HEK293T (cell line): Measurements from ENCODE around the gene XRN2.
"Not testable (repeated sequence)": the region's sequence is repeated elsewhere in the genome, so short reads cannot be mapped to it uniquely, and the experiment has no call there.

Source experiments
- CTCF ChIA-PET: fragments of 350-600 bp; formaldehyde crosslinking; extraction: SDS; loops from one replicate; lab custom pipeline; 2021; ENCODE audit warnings: antibody characterized with exemption, inconsistent platforms; lab: Yijun Ruan, JAX
- POLR2A ChIA-PET: fragments of 350-600 bp; formaldehyde crosslinking; extraction: SDS; loops from one replicate; lab custom pipeline; 2020; ENCODE audit warnings: antibody characterized with exemption, inconsistent platforms; lab: Yijun Ruan, JAX
- DNase-seq: peaks from one replicate; pipeline ENCODE4 v3.0.0; 2012; ENCODE audit warnings: mixed read lengths; ENCODE audit errors: extremely low spot score
- ARNT ChIP-seq: fragments of 450-650 bp; IDR thresholded peaks from 2 replicates; pipeline ENCODE4 v1.6.1; 2017; ENCODE audit warnings: mild to moderate bottlenecking
- BHLHE40 ChIP-seq: fragments of 450-650 bp; IDR thresholded peaks from 2 replicates; pipeline ENCODE4 v1.6.1; 2016; ENCODE audit warnings: mild to moderate bottlenecking, moderate library complexity, borderline replicate concordance
- CTBP1 ChIP-seq: fragments of 450-650 bp; IDR thresholded peaks from 2 replicates; pipeline ENCODE4 v1.6.1; 2016; ENCODE audit warnings: borderline replicate concordance
- ELF4 ChIP-seq: fragments of 450-650 bp; IDR thresholded peaks from 2 replicates; pipeline ENCODE4 v1.6.1; 2017; ENCODE audit warnings: antibody characterized with exemption
- FOXA1 ChIP-seq: fragments of 450-650 bp; IDR thresholded peaks from 2 replicates; pipeline ENCODE4 v1.6.1; 2016; ENCODE audit warnings: mild to moderate bottlenecking
- FOXK2 ChIP-seq: fragments of 450-650 bp; IDR thresholded peaks from 2 replicates; pipeline ENCODE4 v1.6.1; 2016; ENCODE audit warnings: mild to moderate bottlenecking
- FOXM1 ChIP-seq: fragments of 450-650 bp; IDR thresholded peaks from 2 replicates; pipeline ENCODE4 v1.6.1; 2017; ENCODE audit warnings: mild to moderate bottlenecking, borderline replicate concordance
- HDGF ChIP-seq: fragments of 450-650 bp; IDR thresholded peaks from 2 replicates; pipeline ENCODE4 v1.6.1; 2017; ENCODE audit warnings: antibody characterized with exemption, borderline replicate concordance
- L3MBTL2 ChIP-seq: fragments of 450-650 bp; conservative IDR thresholded peaks from 2 replicates; pipeline ENCODE4 v1.6.1; 2016; ENCODE audit warnings: mild to moderate bottlenecking
- LEF1 ChIP-seq: fragments of 450-650 bp; IDR thresholded peaks from 2 replicates; pipeline ENCODE4 v1.6.1; 2017; ENCODE audit warnings: mild to moderate bottlenecking, borderline replicate concordance
- NFRKB ChIP-seq: fragments of 450-650 bp; IDR thresholded peaks from 2 replicates; pipeline ENCODE4 v1.6.1; 2016; ENCODE audit warnings: mild to moderate bottlenecking, moderate library complexity
- PKNOX1 ChIP-seq: fragments of 450-650 bp; IDR thresholded peaks from 2 replicates; pipeline ENCODE4 v1.6.1; 2016
- SP1 ChIP-seq: fragments of 450-650 bp; IDR thresholded peaks from 2 replicates; pipeline ENCODE4 v1.6.1; 2017
- SUZ12 ChIP-seq: fragments of 450-650 bp; IDR thresholded peaks from 2 replicates; pipeline ENCODE4 v1.6.1; 2016; ENCODE audit warnings: mild to moderate bottlenecking
- TARDBP ChIP-seq: fragments of 450-650 bp; IDR thresholded peaks from 2 replicates; pipeline ENCODE4 v1.6.1; 2016
- ZNF384 ChIP-seq: fragments of 450-650 bp; IDR thresholded peaks from 2 replicates; pipeline ENCODE4 v1.6.1; 2016

XRN2 gene

GRCh38 chr20:21365771-21366170 is 62.6 kb downstream of the XRN2 start:
- ChIA-PET CTCF (no interaction called here), POLR2A (no interaction called here)
- TF ChIP-seq FOXA1 = no peak
- TF ChIP-seq FOXK2 = no peak
- no peak for TF ChIP-seq ZNF384
- TF ChIP-seq PKNOX1 = no peak
- no peak for DNase-seq

GRCh38 chr20:21366273-21366672 is 63.1 kb downstream of the XRN2 start:
- POLR2A ChIA-PET, CTCF ChIA-PET, DNase-seq: not testable (repeated sequence)

GRCh38 chr20:21368791-21369190 is 65.7 kb downstream of the XRN2 start:
- DNase-seq = no peak
- POLR2A ChIA-PET = no interaction called here
- CTCF ChIA-PET = no interaction called here
- no peak for TF ChIP-seq ZNF384
- TF ChIP-seq HDGF = no peak
- no peak for TF ChIP-seq TARDBP
- TF ChIP-seq BHLHE40 = no peak
- no peak for TF ChIP-seq ELF4
- no peak for TF ChIP-seq FOXM1
- no peak for TF ChIP-seq FOXA1
- no peak for TF ChIP-seq LEF1
- no peak for TF ChIP-seq L3MBTL2
- no peak for TF ChIP-seq CTBP1
- TF ChIP-seq NFRKB = no peak
- TF ChIP-seq SP1 = no peak
- no peak for TF ChIP-seq ARNT

- no peak for DNase-seq
- CTCF ChIA-PET = no interaction called here
- POLR2A ChIA-PET = no interaction called here
- TF ChIP-seq PKNOX1 (no peak), HDGF (no peak), TARDBP (no peak), FOXK2 (no peak), BHLHE40 (no peak), ZNF384 (no peak), ARNT (no peak), LEF1 (no peak), SUZ12 (no peak), NFRKB (no peak), FOXA1 (no peak), CTBP1 (no peak), SP1 (no peak), FOXM1 (no peak), L3MBTL2 (no peak), ELF4 (no peak)
Observed at GRCh38 chr20:21371193-21371592, 68.1 kb downstream of the XRN2 start.

GRCh38 chr20:21372016-21372415 is 68.9 kb downstream of the XRN2 start:
- TF ChIP-seq L3MBTL2 = no peak
- TF ChIP-seq ZNF384 = no peak
- no peak for TF ChIP-seq CTBP1
- TF ChIP-seq FOXM1 = no peak
- ChIA-PET CTCF (no interaction called here), POLR2A (interaction anchor here (1.1 kb wide), 1 partner anchor 10 kb away, joined by 3 read pairs; no protein-coding TSS in a partner anchor)
- DNase-seq = no peak

GRCh38 chr20:21373436-21373835 is 70.3 kb downstream of the XRN2 start:
- DNase-seq = no peak
- CTCF ChIA-PET = no interaction called here
- POLR2A ChIA-PET = no interaction called here
- TF ChIP-seq SP1 = no peak
- no peak for TF ChIP-seq L3MBTL2
- TF ChIP-seq FOXM1 = no peak
- TF ChIP-seq LEF1 = no peak
- TF ChIP-seq NFRKB = no peak
- TF ChIP-seq ELF4 = no peak
- no peak for TF ChIP-seq BHLHE40
- no peak for TF ChIP-seq PKNOX1
- TF ChIP-seq FOXK2 = no peak

- no peak for TF ChIP-seq FOXK2
- no peak for TF ChIP-seq ELF4
- no peak for TF ChIP-seq LEF1
- no peak for TF ChIP-seq SP1
- no peak for TF ChIP-seq NFRKB
- no peak for TF ChIP-seq ARNT
- TF ChIP-seq ZNF384 = no peak
- no peak for TF ChIP-seq SUZ12
- TF ChIP-seq CTBP1 = no peak
- no peak for TF ChIP-seq BHLHE40
- TF ChIP-seq PKNOX1 = no peak
- no peak for TF ChIP-seq FOXM1
- no peak for TF ChIP-seq FOXA1
- TF ChIP-seq L3MBTL2 = no peak
- POLR2A ChIA-PET = no interaction called here
Observed at GRCh38 chr20:21376626-21377025, 73.5 kb downstream of the XRN2 start.

More at GRCh38 chr20:21376626-21377025, 73.5 kb downstream of the XRN2 start:
- CTCF ChIA-PET = no interaction called here
- DNase-seq = no peak
